HEK293 (cell line): ENCODE measurements around the gene NDRG4.

Experiments used
- ATF2 ChIP-seq: fragments of 450-650 bp; formaldehyde crosslinking; IDR thresholded peaks from 2 replicates; pipeline ENCODE4 v1.5.1; 2016; ENCODE audit warnings: missing biosample characterization, missing genetic modification characterization, low read depth
- FEZF1 ChIP-seq: fragments of 450-650 bp; formaldehyde crosslinking; IDR thresholded peaks from 2 replicates; pipeline ENCODE4 v1.5.1; 2016; ENCODE audit warnings: missing biosample characterization, missing genetic modification characterization
- HOXC10 ChIP-seq: sonication (generic); formaldehyde crosslinking; IDR thresholded peaks from 2 replicates; pipeline ENCODE4 v1.8.1; 2023; ENCODE audit warnings: mild to moderate bottlenecking, missing genetic modification reagents
- INSM2 ChIP-seq: fragments of 450-650 bp; formaldehyde crosslinking; IDR thresholded peaks from 2 replicates; pipeline ENCODE4 v1.5.1; 2016; ENCODE audit warnings: missing biosample characterization, missing genetic modification characterization
- KLF1 ChIP-seq: fragments of 450-650 bp; formaldehyde crosslinking; IDR thresholded peaks from 2 replicates; pipeline ENCODE4 v1.5.1; 2016; ENCODE audit warnings: missing biosample characterization, missing genetic modification characterization
- KLF7 ChIP-seq: fragments of 450-650 bp; formaldehyde crosslinking; IDR thresholded peaks from 2 replicates; pipeline ENCODE4 v1.5.1; 2016; ENCODE audit warnings: missing biosample characterization, missing genetic modification characterization, borderline replicate concordance
- MEIS1 ChIP-seq: sonication (generic); formaldehyde crosslinking; IDR thresholded peaks from 2 replicates; pipeline ENCODE4 v1.8.1; 2022; ENCODE audit warnings: missing genetic modification reagents, mild to moderate bottlenecking, borderline replicate concordance
- MZF1 ChIP-seq: fragments of 450-650 bp; formaldehyde crosslinking; IDR thresholded peaks from 2 replicates; pipeline ENCODE4 v1.5.1; 2017; ENCODE audit warnings: missing biosample characterization, missing genetic modification characterization, borderline replicate concordance
- SP7 ChIP-seq: fragments of 450-650 bp; formaldehyde crosslinking; IDR thresholded peaks from 2 replicates; pipeline ENCODE4 v1.5.1; 2016; ENCODE audit warnings: missing biosample characterization, missing genetic modification characterization
- YY2 ChIP-seq: fragments of 450-650 bp; formaldehyde crosslinking; IDR thresholded peaks from 2 replicates; pipeline ENCODE4 v1.5.1; 2016; ENCODE audit warnings: missing biosample characterization, missing genetic modification characterization
- ZNF10 ChIP-seq: fragments of 450-650 bp; formaldehyde crosslinking; IDR thresholded peaks from 2 replicates; pipeline ENCODE4 v1.5.1; 2017; ENCODE audit warnings: missing biosample characterization, missing genetic modification characterization
- ZNF169 ChIP-seq: fragments of 450-650 bp; formaldehyde crosslinking; IDR thresholded peaks from 2 replicates; pipeline ENCODE4 v1.5.1; 2016; ENCODE audit warnings: missing biosample characterization, missing genetic modification characterization
- ZNF19 ChIP-seq: fragments of 450-650 bp; formaldehyde crosslinking; IDR thresholded peaks from 2 replicates; pipeline ENCODE4; 2016; ENCODE audit warnings: missing biosample characterization, missing genetic modification characterization, low read depth
- ZNF211 ChIP-seq: fragments of 450-650 bp; formaldehyde crosslinking; IDR thresholded peaks from 2 replicates; pipeline ENCODE4 v1.5.1; 2016; ENCODE audit warnings: low read depth, missing biosample characterization, missing genetic modification characterization
- ZNF214 ChIP-seq: fragments of 450-650 bp; formaldehyde crosslinking; IDR thresholded peaks from 2 replicates; pipeline ENCODE4 v1.5.1; 2017; ENCODE audit warnings: missing biosample characterization, mild to moderate bottlenecking, missing genetic modification characterization, borderline replicate concordance
- ZNF23 ChIP-seq: fragments of 450-650 bp; formaldehyde crosslinking; IDR thresholded peaks from 2 replicates; pipeline ENCODE4 v1.5.1; 2016; ENCODE audit warnings: missing biosample characterization, missing genetic modification characterization, borderline replicate concordance
- ZNF239 ChIP-seq: fragments of 450-650 bp; formaldehyde crosslinking; IDR thresholded peaks from 2 replicates; pipeline ENCODE4 v1.5.1; 2016; ENCODE audit warnings: missing biosample characterization, missing genetic modification characterization
- ZNF26 ChIP-seq: fragments of 450-650 bp; formaldehyde crosslinking; IDR thresholded peaks from 2 replicates; pipeline ENCODE4 v1.5.1; 2016; ENCODE audit warnings: missing biosample characterization, missing genetic modification characterization
- ZNF350 ChIP-seq: fragments of 450-650 bp; formaldehyde crosslinking; IDR thresholded peaks from 2 replicates; pipeline ENCODE4 v1.5.0; 2017; ENCODE audit warnings: missing biosample characterization, mild to moderate bottlenecking, missing genetic modification characterization
- ZNF394 ChIP-seq: fragments of 450-650 bp; formaldehyde crosslinking; IDR thresholded peaks from 2 replicates; pipeline ENCODE4 v1.5.1; 2016; ENCODE audit warnings: missing biosample characterization, missing genetic modification characterization, mild to moderate bottlenecking, moderate library complexity, borderline replicate concordance
- ZNF398 ChIP-seq: fragments of 450-650 bp; formaldehyde crosslinking; IDR thresholded peaks from 2 replicates; pipeline ENCODE4 v1.5.1; 2017; ENCODE audit warnings: missing biosample characterization, missing genetic modification characterization
- ZNF416 ChIP-seq: fragments of 450-650 bp; formaldehyde crosslinking; IDR thresholded peaks from 2 replicates; pipeline ENCODE4 v1.5.1; 2016; ENCODE audit warnings: missing biosample characterization, missing genetic modification characterization
- ZNF48 ChIP-seq: fragments of 450-650 bp; formaldehyde crosslinking; IDR thresholded peaks from 2 replicates; pipeline ENCODE4 v1.5.1; 2016; ENCODE audit warnings: missing biosample characterization, missing genetic modification characterization
- ZNF514 ChIP-seq: fragments of 450-650 bp; formaldehyde crosslinking; IDR thresholded peaks from 2 replicates; pipeline ENCODE4 v1.5.1; 2016; ENCODE audit warnings: missing biosample characterization, missing genetic modification characterization
- ZNF530 ChIP-seq: fragments of 450-650 bp; formaldehyde crosslinking; IDR thresholded peaks from 2 replicates; pipeline ENCODE4 v1.5.1; 2016; ENCODE audit warnings: low read depth, missing biosample characterization, missing genetic modification characterization
- ZNF549 ChIP-seq: fragments of 450-650 bp; IDR thresholded peaks from 2 replicates; pipeline ENCODE4 v1.5.1; 2018; ENCODE audit warnings: missing biosample characterization, missing genetic modification characterization, mild to moderate bottlenecking, inconsistent platforms, moderate library complexity
- ZNF560 ChIP-seq: fragments of 450-650 bp; formaldehyde crosslinking; IDR thresholded peaks from 2 replicates; pipeline ENCODE4 v1.5.1; 2017; ENCODE audit warnings: missing biosample characterization, missing genetic modification characterization, borderline replicate concordance
- ZNF596 ChIP-seq: fragments of 450-650 bp; IDR thresholded peaks from 2 replicates; pipeline ENCODE4 v1.5.0; 2018; ENCODE audit warnings: missing biosample characterization, mild to moderate bottlenecking, missing genetic modification characterization, moderate library complexity
- ZNF629 ChIP-seq: fragments of 450-650 bp; formaldehyde crosslinking; IDR thresholded peaks from 2 replicates; pipeline ENCODE4 v1.5.1; 2017; ENCODE audit warnings: missing biosample characterization, missing genetic modification characterization
- ZNF692 ChIP-seq: fragments of 450-650 bp; formaldehyde crosslinking; IDR thresholded peaks from 2 replicates; pipeline ENCODE4 v1.5.1; 2016; ENCODE audit warnings: missing biosample characterization, missing genetic modification characterization
- ZNF830 ChIP-seq: fragments of 450-650 bp; IDR thresholded peaks from 2 replicates; pipeline ENCODE4 v1.5.0; 2018; ENCODE audit warnings: missing biosample characterization, missing genetic modification characterization, low read depth, mild to moderate bottlenecking, moderate library complexity
- ZNF837 ChIP-seq: fragments of 450-650 bp; formaldehyde crosslinking; IDR thresholded peaks from 2 replicates; pipeline ENCODE4 v1.5.1; 2016; ENCODE audit warnings: missing biosample characterization, missing genetic modification characterization
- ZXDB ChIP-seq: fragments of 450-650 bp; formaldehyde crosslinking; IDR thresholded peaks from 2 replicates; pipeline ENCODE4 v1.5.1; 2016; ENCODE audit warnings: missing biosample characterization, missing genetic modification characterization

The NDRG4 gene

GRCh38 chr16:58501242-58502131 is 1.5 kb downstream of the NDRG4 start (continued):
- TF ChIP-seq ZNF26 (tag by site-specific recombination) = no peak
- TF ChIP-seq ZNF560 (tag by site-specific recombination) = no peak
- TF ChIP-seq ZNF48 (tag by site-specific recombination) = no peak
- no peak; the same call in 1 of the 2 replicates for TF ChIP-seq ZNF169 (tag by site-specific recombination)
- TF ChIP-seq ZNF596 (tag by site-specific recombination) = no peak
- no peak for TF ChIP-seq ZNF23 (tag by site-specific recombination)
- no peak for TF ChIP-seq ZNF214 (tag by site-specific recombination)
- no peak; the same call in none of the 2 replicates for TF ChIP-seq ZNF692 (tag by site-specific recombination)
- no peak for TF ChIP-seq ZNF837
- no peak for TF ChIP-seq HOXC10 (CRISPR knock-in tag)
- no peak for TF ChIP-seq ZNF549 (tag by site-specific recombination)
- TF ChIP-seq YY2 (tag by site-specific recombination) = no peak
- TF ChIP-seq MZF1 = no peak
- TF ChIP-seq SP7 (tag by site-specific recombination) = peak; percentile 56
- TF ChIP-seq ZNF239 (tag by site-specific recombination) = no peak
- TF ChIP-seq ZNF211 = no peak
- no peak for TF ChIP-seq ZNF350 (tag by site-specific recombination)
- no peak for TF ChIP-seq KLF7 (tag by site-specific recombination)
- no peak for TF ChIP-seq ZNF10
- peak; percentile 83 for TF ChIP-seq ZNF398 (tag by site-specific recombination)
- TF ChIP-seq KLF1 (tag by site-specific recombination) = peak; percentile 68
- no peak for TF ChIP-seq MEIS1 (CRISPR knock-in tag)
- no peak for TF ChIP-seq ZNF514 (tag by site-specific recombination)
- TF ChIP-seq INSM2 (tag by site-specific recombination) = no peak
- TF ChIP-seq ZNF629 (tag by site-specific recombination) = peak; percentile 91
- TF ChIP-seq ZNF530 (tag by site-specific recombination) = no peak
- TF ChIP-seq ZNF416 = no peak
- peak; percentile 38 for TF ChIP-seq ZXDB (tag by site-specific recombination)
- no peak for TF ChIP-seq FEZF1 (tag by site-specific recombination)
- TF ChIP-seq ZNF830 = no peak
- no peak; the same call in 1 of the 2 replicates for TF ChIP-seq ZNF394 (tag by site-specific recombination)
- no peak for TF ChIP-seq ZNF19 (tag by site-specific recombination)
- peak; percentile 96 for TF ChIP-seq ATF2 (tag by site-specific recombination)
